CD4-positive, alpha-beta T cell treated with Interleukin-15 for 4 hours (primary cell): ENCODE data around the gene UCP2.

Experiments
- DNase-seq: peaks from one replicate; pipeline ENCODE4 v3.0.0-alpha.2; 2020; ENCODE audit warnings: low spot score

Gene UCP2, protein sequence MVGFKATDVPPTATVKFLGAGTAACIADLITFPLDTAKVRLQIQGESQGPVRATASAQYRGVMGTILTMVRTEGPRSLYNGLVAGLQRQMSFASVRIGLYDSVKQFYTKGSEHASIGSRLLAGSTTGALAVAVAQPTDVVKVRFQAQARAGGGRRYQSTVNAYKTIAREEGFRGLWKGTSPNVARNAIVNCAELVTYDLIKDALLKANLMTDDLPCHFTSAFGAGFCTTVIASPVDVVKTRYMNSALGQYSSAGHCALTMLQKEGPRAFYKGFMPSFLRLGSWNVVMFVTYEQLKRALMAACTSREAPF

DNA sequence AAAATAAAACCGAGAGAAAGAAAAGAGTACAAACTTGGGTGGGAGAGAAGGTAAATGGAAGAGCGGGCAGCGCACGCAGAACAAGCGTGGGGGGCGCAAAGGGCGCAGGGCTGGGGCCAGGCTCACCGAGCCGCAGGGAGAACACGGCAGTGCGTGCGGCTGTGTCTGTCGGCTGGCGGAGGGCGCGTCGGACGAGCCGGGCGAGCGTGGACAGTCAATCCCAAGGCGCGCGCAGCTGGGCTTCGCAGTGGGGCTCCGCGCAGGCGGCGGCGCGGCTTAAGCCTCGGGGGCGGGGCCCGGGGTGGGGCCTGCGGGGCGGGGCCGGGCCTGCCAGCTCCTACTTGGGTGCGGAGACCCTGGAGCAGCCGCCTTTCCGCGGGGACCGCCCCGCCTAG is at the start of gene UCP2:
Gene UCP2, minus strand, starts transcription at position 249 of the 395 bp plus-strand sequence. CDS start 4,465 bp downstream, outside the sequence.
- peak; percentile 91 for DNase-seq

DNA sequence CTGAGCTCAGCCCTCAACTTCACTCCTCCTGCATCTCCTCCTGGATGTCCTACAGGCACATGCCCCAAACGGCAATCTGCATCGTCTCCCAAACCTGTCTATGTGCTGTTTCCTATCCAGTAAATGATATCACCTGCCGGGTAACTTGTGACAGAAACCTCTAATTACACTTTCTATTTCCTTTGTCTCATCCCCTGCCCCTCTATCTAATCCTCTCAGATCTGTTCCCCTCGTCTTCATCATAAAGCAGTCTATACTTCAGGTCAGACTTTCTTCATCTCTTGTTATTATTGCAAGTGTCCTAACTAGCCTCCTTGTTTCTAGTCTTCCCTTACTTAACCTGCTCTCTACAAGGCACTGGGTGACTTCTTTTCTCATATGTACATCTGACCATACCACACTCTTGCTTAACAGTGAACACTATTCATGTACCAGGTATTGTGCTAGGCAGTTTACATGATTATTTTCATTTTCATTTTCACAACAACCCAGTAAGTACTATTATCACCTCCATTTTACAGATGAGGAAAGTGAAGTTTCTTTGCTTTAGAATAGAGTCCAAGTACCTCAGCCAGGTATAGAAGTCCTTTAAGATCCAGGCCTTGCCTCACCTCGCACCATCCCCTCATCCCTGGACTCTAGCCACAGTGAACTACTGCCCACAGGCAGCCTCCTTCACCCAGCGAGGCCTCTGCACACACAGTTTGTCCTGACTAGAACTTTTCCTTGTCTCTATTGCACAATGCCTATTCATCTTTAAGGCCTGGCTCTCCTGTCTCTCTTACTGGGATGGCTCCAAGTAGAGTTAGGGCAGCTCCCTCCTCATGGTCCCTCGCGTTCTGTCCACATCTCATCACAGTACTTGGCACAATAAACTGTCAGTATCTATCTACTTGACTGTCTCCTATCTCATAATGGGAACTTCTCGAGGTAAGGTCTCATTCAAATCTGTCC is 48.4 kb upstream of the UCP2 start:
- DNase-seq, result no peak

DNA sequence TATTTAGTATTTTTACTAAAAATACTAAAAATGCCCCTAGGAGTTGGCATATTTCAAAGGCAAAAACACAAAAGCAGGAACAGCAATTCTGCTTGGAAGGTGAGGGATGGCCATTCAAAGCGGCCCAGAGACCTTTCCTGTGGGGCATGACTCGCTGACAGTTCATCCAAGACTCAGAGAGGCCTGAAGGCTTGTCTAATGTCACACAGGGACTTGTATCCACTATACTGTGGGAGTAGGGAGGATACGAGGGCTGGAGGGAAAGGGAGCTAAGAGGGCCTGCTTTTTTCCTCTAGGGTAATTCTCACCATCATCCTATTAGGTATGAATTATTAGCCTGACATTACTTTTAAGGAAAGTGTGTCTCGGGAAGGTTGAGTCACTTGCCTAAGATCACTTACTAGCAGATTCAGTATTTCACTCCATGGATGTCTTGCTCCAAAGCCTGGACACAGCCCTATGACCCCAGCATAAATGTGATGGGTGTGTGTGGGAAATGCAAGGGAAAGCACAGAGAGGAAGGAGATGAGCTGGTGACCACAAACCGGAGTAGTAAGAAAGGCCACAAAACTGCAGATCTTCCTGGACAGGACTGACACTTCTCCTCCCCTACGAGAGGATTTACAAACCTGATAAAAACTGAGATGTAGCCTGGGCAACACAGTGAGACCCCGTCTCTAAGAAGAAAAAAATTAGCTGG is 43.0 kb upstream of the UCP2 start:
- no peak for DNase-seq

DNA sequence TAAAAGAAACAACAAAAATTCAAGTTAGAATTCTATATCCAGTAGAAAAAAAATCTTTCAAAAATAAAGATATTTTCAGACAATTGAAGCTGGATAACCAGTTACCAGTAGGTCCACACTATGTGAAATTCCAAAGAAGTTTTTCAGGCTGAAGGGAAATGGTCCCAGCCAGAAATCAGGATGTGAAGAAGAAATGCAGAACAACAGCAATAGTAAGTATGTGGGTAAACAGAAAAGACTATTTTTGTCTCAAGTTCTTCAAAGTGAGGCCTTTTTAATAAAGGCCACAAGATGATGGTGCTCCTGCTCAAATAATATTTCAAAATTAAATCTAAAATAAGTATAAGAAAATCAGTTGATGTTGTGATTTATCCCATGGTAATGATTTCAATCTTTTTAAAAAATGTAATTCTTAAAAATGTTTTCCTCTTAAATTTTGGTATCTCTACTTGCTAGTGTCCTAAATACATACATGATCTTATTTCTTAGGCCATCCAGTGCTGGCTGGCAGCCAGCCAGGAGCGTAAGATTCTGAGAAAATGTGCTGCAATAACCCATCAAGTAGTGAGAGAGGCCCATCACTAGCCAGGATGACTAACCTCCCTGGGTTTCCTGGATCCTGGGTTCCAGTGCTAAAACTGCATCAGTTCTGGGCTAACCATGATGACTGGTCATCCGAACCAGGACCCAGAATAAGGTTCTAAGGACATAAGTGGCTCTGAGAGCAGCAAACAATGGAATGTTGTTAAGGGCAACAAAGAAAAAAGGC is 41.8 kb upstream of the UCP2 start:
- DNase-seq, result peak; percentile 63

DNA sequence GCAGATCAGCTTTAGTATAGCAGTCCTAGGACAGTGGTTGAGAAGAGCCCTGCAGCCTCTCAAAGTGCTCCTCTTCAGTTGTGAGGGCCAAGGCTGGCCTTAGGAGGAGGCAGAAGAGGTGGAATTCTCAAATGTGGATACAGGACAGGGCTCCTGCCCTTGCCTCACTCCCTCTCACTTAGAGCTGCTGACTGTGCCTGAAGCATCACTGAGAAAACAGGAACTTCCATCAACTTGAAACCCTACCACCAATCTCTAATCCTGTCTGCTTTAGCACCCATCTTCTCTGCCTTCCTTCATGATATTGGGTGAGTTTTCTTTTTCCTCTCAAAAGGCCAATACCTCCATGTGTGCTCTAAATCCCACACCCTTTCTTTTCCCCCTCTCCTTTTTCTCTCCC is 40.6 kb upstream of the UCP2 start:
- DNase-seq, result no peak

DNA sequence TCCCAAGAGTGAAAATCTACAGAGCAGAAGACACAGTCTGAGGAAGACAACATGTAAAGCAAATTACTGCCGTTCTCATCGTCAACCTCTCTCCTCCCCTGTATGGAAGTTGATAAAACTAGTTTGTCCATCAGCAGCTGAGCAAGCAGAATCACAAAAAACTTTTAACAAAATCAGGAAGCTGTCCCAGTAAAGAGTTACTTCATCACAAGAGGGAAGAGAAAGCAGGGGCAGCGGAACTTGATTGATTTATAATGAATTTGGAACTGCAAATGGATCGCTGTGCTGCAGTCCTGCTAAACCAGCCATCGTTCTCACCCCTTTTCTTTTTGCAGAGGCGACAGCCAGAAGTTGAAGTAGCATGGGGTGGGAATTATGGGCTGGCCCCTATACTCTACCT is 39.9 kb upstream of the UCP2 start:
- DNase-seq, result no peak

DNA sequence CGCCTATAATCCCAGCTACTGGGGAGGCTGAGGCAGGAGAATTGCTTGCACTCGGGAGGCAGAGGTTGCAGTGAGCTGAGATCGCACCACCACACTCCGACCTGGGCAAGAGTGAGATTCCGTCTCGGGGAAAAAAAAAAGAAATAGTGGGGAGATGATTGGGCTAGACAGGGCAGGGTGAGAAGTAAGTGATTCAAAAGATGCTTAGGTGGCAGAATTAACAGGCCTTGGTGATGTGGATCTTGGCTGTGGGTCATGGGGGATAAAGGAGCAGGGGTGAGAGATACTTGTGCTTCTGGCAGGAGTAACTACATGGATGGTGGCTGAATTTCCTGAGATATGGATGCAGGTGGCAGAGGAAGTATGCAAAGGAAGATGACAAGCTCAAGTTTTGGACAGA is 39.4 kb upstream of the UCP2 start:
- DNase-seq, result no peak

DNA sequence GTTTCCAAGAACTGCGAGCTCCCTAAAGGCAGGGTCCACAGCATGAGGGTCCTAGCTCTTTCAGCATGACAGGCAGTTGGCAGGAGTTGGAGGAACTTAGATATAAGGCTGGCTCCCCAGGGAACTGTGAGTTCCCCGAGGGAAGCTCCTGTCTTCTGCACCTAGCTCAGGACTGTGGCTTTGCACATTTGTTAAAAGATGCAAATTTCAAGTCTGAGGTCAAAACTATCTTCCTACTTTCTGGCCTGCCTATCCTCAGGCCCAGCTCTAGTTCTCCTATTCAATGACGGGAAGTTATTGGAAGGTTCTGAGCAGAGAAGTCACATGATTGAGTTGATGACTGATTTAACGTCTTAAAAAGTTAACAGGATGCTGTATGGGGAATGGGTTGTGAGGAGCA is 37.9 kb upstream of the UCP2 start:
- DNase-seq, result no peak

DNA sequence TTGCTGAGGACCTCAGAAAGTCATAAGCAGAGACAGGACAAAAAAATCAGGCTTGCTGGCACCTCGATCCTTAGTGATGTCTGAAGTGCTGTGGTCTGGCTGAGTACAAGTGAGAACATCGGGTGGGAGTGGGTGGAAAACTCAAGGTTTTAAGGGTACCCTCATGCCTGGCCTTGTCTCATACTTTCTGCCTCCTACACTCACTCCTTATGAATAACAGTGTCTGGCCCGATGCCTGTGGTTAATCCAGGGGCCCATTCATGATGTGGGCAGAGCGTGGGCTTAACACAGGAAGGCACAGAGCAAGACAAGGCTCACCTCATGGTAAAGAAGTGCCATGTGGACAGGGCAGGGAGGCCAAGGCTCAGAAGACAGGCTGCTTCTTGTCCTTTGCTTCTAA is 37.2 kb upstream of the UCP2 start:
- DNase-seq, result no peak

DNA sequence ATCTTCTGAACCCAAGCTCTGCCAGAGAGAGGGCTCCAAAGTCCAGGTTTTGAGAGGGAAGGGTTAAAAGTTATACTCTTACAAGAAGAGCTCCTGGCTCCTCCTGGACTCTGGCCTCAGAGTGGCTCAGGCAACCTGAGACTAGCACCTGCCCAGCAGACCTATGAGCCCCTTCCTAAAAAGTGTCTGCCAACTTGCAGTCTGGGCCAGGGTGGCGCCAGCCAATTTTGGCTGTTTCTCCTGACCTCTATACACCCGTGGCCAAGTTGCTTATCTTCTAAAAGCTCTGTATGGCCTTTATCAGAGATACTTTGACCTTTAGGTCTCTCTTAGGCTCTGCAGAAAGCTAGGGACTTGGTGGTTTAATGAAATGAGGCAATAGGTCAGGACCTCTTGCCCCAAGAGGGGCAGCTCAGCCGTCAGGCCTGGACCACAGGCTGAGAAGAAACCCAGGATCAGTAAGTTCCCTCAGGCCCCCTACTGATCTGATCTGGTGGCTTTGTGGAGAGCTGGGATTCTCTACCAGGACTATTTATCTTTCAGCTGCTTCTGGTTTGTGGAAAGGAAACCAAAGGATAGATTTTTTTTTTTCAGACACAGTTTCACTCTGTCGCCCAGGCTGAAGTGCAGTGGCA is 36.6 kb upstream of the UCP2 start:
- DNase-seq, result no peak

DNA sequence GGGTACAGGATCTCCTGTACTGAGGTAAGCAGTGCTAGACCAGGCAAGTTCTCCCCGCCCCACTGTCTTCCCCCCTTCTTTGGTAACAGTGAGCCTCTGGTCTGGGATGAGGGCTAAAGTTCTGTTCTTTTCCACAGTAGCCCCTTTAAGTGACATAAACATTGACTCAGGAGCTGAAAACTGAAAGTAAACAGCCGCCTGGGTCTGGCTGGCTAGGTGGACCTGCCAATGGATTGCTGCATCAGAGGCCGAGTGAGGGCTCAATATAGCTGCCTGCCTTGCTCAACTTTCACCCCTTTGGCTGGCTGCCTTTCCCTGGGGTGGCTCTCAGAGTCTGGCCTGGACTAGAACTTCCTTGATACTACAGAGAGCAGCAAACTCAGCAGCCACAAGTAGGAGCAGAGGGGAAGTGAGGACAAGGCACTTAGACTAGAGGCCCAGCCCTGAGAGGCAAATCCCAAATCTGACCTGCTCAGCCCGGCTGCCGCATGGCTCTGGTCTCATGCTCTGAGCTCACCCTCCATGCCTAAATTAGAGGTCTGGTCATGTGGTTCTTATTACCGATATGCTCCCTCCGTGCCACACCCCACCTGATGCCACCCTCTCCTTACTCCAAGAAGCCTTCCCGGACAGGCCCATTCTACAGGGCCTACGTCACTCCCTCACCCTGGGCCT is 35.8 kb upstream of the UCP2 start:
- no peak for DNase-seq

DNA sequence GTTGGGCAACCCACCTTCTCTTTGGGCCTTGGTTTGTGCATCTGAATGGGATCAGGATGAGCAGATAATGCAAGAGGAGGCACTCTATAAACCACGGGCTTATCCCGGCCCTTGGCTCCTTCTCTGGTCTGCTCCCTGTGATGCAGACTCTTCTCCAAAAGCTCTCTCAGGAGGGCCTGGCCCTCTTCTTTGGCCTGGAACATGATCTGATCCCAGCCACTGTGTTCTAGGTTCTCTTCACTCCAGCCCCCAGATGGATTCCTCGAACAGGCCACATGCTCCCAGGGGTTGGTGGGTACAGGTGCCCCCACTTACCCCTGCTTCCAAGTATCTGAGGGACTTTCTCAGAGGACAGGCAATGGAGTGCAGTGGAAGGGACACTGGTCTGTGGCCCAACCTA is 35.0 kb upstream of the UCP2 start:
- DNase-seq, result no peak

DNA sequence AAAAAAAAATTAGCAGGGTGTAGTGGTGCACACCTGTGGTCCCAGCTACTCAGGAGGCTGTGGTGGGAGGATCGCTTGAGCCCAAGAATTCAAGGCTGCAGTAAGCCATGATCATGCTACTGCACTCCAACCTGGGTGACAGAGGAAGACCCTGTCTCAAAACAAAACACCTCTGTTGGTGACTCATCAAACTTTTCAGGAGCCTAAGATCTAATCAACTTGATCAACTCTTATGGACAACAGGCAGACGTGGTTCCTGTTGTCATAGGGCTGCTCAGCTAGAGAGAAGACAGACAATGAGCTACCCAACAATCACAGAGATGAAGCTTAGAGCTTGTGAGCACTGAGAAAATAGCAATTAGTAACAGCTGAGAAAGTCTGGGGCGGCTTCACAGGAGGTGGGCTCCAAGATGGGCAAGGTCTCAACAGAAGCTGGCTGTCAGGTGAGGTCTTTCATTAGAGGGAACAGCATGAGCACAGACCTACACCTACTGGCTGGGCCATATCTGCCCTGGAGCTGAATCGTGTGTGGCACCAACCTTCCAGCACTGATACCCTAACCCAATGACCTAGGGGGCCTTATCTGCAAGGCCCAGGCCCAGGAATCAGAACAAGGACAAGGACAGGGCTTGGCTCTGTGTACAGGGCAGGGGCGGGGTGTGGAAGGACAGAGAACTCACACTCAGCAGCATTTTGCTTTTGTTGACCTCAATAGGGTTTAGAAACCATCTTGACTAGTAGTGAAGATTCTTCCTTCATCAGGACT is 33.5 kb upstream of the UCP2 start:
- no peak for DNase-seq

DNA sequence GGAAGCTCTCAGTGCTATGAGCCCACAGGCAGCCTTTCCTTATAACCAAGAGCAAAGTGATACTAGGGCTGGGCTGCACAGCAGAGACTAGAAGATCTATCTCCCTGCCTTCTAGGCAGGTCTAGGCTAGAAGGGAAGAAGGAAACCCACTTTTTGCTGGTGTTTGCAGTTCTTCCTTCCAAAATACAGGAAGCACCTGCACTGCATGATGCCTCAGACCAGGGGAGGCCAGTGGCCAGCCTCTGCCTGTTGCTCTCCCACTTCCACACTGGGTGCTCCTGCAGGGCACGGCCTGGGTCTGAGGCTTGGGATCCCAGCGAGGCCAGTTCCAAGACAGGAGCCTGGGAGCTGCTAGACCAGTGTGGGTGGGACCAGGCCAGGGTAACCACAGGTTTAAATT is 32.2 kb upstream of the UCP2 start:
- DNase-seq, result no peak

DNA sequence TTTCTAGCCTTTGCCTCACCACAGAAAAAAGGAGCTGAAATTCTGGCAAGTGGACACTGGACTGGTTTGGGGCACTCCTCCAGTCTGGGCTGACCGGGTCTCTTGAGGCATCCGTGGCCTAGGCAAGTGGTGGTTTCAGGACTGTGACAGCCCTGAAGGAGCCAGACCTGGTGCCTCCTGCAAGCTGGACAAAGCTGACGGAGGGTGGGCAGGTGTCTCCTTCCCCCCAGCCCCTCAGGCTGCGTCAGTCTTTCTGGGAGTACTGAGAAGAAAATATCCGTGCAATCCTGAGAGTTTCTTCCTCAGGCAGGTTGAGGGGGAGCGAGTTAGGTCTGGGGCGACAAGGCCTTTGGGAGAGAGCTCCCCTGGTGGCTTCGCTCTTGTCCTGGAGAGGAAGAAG is 30.5 kb upstream of the UCP2 start:
- no peak for DNase-seq

DNA sequence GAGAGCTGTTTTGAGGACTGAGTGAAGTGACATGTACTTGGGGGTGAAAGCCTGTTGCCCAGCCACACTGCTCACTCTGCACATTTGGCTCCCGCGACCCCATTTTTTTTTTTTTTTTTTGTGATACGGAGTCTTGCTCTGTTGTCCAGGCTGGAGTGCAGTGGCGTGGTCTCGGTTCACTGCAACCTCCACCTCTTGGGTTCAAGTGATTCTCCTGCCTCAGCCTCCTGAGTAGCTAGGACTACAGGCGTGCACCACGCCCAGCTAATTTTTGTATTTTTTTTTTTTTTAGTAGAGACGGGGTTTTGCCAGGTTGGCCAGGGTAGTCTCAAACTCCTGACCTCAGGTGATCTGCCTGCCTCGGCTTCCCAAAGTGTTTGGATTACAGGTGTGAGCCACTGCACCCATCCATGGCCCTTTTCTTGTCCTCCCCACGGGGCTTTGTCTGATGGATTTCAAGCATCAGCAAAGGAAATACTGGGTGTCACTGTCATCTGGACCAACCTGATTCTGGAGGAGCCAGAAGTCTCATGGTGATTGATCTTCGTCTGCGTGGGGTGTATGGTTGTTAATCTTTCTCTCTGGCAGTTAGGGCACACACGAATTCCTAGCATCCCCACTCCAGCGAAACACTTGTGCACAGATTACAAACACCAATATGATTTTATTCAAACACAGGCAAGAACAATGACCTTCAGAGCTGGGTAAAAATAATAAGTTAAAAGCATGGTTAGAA is 29.6 kb upstream of the UCP2 start:
- DNase-seq, result no peak

DNA sequence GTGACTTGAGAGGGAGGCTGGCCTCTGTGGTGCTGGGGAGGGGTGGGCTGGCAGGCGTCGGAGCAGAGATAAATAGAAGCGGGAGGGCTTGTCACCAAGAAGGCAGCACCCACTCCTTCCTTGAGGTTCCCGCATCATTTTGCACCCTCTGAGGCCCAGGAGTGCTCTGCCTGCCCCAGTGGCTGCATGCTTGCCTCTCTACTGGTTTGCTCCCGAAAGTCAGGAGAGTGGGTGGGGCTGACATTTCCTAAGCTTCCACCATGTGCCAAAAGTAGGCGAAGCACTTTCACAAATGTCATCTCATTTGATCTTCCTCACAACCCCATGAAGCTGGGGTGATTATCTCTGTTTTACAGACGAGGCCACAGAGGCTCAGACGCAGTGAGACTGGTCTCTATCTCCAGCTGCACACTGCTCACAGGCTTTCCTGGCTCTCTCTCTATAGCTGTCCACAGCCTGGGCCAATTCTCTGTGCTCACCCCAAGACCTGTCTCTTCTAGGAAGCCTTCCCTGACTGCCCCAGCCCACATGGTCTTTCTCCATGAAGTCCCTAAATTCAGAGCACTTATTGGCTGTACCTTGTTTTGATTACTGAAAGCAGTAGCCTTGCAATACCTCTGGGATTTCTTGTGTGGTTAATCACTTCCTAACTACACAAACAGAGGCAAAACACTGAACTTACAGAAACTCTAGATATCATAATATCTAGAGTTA is 28.9 kb upstream of the UCP2 start:
- peak; percentile 84 for DNase-seq
